Non-pigmented ciliary epithelial cell (primary cell): ENCODE measurements around the gene KLF7.
A peak's percentile ranks its signal among the peaks of the same experiment; 100 is the strongest.

Experiments
- DNase-seq: peaks from one replicate; pipeline ENCODE4 v3.0.0-alpha.2; 2010; ENCODE audit warnings: low read depth

Gene KLF7

DNA sequence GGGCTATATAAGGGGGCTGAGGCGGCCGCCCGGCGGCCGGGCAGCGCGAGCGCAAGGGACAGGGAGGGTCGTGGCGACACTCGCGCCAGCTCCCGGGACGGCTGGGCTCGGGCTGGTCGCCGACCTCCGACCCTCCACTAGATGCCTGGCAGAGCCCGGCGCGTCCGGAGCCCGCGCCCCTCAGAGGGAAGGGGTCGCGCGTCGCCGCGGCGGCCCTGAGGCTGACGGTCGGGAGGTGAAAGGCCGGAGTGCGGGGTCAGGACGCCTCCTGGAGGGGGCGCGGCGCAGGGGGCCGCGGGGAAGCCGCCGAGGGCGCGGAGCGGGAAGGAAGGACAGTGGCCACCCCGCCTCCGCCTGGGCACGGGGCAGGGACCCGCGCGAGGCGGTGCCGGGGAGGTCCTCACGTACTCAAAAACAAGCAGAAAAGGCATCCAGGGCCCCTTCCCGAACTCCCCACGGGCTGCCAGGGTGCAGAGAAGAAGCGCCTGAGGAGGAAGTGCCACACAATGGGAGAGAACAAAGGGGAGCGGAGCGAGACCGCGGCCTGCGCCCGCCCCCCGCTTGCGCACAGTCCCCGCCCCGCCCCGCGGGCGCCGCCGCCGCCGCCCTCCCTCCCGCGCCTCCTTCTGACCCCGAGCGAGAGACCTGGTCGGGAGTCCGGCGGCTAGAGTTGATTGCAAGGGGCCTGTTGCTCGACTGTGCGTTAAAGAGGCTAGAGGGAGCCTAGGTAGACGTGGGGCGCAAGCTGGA is 776 bp upstream of the KLF7 start:
- DNase-seq, result no peak

GRCh38 chr2:207166039-207166348 is 246 bp upstream of the KLF7 start:
- peak; percentile 99 for DNase-seq

- no peak for DNase-seq
Measured at GRCh38 chr2:207164006-207164831, 1.5 kb downstream of the KLF7 start.

- DNase-seq, result no peak
Measured at GRCh38 chr2:207163756-207164005, 2.1 kb downstream of the KLF7 start.

DNA sequence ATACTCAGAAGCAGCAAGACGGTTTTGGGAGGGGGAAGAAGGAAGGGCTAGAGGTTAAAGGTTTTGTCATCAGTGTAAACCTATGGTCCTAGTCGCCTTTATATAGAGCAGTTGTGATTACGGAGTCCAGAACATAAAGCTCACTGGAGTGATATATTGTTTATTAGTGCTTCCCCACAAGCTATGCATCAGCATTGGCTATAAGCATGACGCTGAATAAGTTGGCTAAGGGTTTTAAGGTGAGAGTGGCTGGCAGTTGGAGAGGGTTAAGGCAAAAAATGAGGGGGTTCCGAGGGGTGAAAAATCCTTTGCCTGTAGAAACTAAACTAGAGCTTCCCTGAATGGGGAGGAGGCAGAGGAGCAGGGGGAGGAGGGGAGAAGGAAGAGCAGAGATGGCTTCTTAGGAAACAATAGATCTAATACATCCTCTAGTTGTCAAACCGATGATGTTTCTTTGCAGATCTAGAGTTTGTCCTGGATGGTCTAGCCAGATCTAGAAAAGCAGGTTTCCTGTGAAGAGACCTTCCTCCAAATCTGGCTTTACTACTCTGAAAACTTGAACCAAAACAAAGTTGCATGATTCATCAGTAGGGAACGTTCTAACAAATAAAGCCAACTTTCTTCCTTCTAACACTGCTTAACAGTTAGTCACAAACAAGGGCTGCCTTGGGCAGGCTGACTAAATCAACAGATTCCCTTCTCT is 2.5 kb downstream of the KLF7 start:
- DNase-seq, result peak; percentile 85

GRCh38 chr2:207162316-207162715 is 3.4 kb downstream of the KLF7 start:
- DNase-seq, result no peak

DNA sequence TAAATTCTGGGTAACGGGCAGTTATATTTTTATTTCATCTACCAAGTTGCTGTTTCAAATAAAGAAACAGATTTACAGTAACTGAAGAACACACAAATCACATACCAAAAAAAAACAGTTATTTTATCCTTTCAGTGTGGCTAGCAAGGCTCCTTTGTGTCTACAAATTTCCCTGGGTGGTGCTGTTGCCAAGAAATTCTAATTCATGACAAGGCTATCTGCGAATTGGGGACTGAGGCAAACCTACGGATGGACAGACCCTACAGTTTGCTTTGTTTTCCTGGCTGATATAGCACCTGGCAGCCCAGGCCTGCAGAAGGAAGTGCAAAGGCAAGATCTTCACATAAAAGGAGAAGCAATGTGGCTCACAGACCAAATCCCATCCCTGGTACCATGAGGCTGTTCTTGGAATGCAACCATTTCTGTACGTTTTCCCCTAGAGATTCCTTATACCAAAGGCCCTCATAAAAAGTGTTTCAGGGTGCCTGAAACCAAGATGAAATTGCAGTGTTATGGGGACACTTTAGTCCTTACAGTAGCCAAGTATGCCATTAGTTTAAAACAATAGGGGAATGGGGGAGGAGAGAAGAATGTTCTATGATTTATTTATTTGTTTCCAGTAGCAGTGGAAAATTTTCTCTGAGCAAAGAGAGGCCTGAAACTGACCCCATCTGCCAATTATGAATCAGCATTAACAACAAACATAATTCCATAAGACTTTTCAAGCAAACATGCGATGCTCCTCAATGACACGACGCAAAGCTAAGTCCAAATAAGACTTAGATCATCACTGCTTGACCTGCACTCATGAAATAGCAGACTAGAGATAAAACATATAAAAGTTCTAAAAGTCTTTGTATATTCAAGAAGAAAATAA is 4.3 kb downstream of the KLF7 start:
- DNase-seq, result no peak

DNA sequence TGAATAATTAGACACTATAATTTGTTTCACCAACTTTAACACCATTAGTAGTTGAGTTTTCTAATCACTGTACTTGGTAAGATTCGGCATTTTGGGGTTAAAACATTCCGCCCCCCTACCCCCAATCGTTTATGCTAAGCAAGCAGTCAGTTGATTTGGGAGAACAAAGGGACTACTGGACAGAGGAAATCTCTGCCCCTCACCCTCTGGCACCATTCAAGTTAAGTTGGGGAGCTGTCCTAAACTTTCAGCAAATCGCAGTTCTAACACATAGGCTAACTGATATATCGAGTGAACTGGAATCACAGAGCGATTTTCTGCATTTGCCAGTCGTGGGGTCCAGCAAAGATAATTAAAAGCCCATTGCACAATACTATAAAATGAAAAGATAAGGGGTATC is 5.6 kb downstream of the KLF7 start:
- DNase-seq, result no peak

GRCh38 chr2:207159002-207159401 is 6.7 kb downstream of the KLF7 start:
- DNase-seq, result no peak

DNA sequence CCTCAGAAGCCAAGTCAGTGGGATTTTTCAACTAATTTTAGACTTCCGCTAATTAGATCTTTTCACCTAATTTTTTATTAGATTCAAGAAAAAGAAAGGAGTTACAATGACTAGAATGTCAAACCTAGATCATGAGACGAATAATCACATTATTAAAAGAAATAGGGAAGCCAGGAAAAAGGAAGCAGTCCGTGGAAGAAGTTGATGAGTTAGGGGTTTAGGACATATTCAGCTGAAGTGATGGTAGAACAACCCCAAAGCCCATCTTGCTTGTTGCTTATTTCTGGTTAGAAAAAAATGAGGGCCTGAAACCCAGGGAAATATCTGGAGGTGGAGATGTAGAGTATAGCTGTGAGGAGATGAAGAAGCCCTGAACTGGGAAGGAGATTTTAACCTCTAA is 8.0 kb downstream of the KLF7 start:
- no peak for DNase-seq

- no peak for DNase-seq
Measured at GRCh38 chr2:207157162-207157481, 8.6 kb downstream of the KLF7 start.

- no peak for DNase-seq
Measured at GRCh38 chr2:207156451-207157161, 9.1 kb downstream of the KLF7 start.

DNA sequence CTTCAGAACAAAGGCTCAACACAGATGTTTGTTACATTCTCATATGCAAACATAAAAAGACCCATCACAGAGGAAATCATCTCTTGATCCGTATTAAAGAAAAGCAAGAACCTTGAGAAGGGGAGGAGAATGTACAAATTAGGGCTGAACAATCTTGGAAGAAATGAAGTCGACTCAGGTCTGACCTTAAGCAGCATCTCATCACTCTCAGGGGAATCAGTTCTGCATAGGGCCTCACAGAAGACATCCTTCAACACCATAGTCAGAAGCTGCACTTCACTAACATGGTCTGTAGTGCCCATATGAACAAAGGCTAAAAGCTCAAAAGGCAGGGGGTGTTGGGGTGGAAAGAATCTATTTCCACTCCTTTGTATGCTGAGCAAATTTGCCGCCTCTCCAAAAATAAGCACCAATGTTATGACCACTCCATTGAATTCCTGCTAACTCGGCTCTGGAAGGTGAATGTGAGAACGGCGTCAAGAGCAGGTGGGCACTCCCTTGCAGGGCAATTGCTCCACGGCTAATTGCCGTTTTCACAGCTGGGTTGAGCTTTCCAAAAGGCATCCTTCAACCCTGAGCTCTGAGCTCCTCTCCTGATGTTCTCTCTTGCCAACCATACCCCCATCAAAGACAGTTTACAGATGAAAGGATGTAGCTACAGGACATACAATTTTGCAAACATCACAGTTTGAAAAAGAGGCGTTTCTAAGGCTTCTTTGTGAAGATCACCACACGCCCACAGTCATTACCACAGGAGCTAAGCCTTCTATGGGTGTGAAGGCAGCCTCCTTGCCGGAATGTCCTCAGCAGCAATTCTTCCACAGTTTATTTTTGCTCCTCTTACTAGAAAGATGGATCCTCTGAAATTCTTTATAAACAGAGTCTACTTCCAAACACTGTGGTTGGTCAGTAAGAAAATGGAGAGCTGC is 10.0 kb downstream of the KLF7 start:
- no peak for DNase-seq

GRCh38 chr2:207154556-207155510 is 10.9 kb downstream of the KLF7 start:
- DNase-seq, result no peak

GRCh38 chr2:207153266-207153975 is 12.3 kb downstream of the KLF7 start:
- DNase-seq, result no peak

GRCh38 chr2:207151048-207151447 is 14.7 kb downstream of the KLF7 start:
- no peak for DNase-seq

GRCh38 chr2:207150284-207150683 is 15.5 kb downstream of the KLF7 start:
- DNase-seq, result no peak

DNA sequence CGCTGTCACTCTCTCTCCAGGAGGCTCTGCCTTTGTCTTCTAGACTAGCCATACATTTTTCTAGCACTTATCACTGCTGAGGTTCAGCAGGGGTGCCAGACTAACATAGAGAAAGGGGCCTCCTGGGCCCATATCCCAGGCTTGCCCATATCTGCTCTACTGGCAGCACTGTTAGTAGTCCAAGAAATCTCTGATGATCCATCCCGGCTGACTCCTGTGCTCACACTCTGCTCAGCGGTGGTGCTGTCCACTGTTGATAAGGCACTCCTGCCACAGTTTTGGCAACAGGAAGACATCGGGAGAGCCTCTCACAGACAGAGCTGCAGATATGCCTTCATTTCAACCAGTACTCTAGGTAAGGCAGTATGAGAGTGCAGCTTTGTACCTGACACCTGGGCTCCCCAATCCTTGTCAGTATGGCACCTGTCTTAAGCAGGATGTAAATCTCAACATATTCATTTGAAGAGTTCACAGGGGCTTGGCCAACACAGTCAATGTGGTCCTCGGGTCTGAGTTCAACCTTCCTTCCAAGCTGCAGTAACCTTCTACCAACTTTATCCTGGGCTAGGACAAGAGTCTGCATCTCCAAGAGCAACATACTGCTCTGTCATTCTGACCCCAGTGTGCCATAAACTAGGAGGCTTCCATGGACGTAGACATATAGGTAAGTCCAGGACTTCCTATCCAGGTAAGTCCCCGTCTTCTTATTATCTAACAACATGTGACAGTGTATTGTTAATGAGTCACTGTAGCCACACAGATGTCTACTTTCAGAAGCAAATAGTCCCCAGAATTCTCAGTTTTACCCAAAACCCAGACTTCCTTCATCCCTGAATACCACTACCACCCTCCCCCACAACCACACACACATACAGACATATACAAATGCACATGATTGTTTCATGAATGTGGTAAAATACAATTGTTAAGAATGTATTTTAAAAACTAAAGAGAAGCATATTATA is 16.2 kb downstream of the KLF7 start:
- DNase-seq, result no peak
